GM08714 (cell line): ENCODE measurements around the gene DRD1.

Source experiments
- H3K4me3 ChIP-seq: fragments of 200-500 bp; sonication (Bioruptor generic); 2 replicates; pipeline ENCODE4 v1.5.1; 2014; ENCODE audit warnings: mild to moderate bottlenecking, low read length, inconsistent platforms
- ZNF274 ChIP-seq: IDR thresholded peaks from 2 replicates; pipeline ENCODE4 v1.6.1; 2012; ENCODE audit warnings: mild to moderate bottlenecking, low read depth, low read length

Gene DRD1

DNA sequence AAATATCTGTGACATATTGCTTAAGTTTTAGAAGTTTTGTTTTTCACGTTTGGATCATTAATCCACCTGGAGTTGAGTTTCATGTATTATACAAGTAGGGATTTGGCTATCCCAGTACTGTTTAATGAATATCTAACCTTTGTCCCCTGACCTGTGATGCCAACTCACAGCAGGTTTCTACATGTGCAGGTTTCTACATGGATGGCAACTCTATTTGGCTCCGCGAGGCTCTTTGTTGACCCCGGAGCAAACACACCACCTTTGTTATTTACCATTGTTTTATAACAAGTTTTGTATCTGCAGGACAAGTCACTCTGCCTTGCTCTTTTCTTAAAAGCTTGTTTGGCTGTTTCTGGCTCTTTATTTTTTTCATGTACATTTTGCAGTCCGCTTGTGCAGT lies 33.5 kb upstream of the DRD1 start:
- no peak for TF ChIP-seq ZNF274
- no peak overlapping the region for H3K4me3 ChIP-seq

GRCh38 chr5:175475248-175475647 lies 31.3 kb upstream of the DRD1 start:
- no peak overlapping the region for H3K4me3 ChIP-seq
- TF ChIP-seq ZNF274: no peak

GRCh38 chr5:175472378-175472777 lies 28.4 kb upstream of the DRD1 start:
- H3K4me3 ChIP-seq: no peak overlapping the region
- no peak for TF ChIP-seq ZNF274

DNA sequence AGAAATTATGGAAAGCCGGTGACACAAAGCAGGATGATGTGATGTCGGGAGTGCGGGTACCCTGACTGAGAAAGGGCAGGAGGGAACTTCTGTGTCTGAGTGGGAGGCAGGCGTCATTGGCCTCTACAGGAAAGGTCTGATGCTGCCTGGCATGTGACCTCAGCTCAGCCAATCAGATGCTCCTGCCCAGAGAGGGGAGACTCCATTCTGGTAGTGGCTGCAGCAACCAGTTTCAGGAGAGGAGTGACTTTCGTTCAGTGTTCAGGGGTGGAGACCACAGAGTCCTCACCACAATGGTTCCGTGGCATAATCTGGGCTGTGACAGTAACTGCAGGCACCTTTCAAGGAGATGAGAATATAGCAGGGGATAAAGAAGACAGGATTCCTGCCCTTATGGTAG lies 27.6 kb upstream of the DRD1 start:
- no peak overlapping the region for H3K4me3 ChIP-seq
- no peak for TF ChIP-seq ZNF274

DNA sequence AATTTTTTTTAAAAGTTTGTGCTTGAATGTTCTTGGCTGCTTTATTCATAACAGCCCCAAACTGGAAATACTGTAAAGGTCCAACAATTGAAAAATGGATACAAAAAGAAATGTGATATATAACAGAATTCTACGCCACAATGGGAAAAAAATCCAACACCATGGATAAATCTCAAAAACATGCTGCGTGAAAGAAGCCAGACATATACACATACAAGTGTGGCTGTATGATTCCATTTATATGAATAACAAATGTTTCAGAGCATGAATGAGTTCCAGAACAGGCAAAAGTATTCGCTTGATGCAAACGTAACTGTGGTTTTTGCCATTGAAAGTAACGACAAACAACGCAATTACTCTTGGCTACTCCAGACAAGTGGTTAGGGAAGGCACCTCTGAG lies 27.2 kb upstream of the DRD1 start:
- H3K4me3 ChIP-seq: no peak overlapping the region
- no peak for TF ChIP-seq ZNF274

- TF ChIP-seq ZNF274: no peak
- H3K4me3 ChIP-seq: no peak overlapping the region
Measured at GRCh38 chr5:175470781-175471180, 26.8 kb upstream of the DRD1 start.

DNA sequence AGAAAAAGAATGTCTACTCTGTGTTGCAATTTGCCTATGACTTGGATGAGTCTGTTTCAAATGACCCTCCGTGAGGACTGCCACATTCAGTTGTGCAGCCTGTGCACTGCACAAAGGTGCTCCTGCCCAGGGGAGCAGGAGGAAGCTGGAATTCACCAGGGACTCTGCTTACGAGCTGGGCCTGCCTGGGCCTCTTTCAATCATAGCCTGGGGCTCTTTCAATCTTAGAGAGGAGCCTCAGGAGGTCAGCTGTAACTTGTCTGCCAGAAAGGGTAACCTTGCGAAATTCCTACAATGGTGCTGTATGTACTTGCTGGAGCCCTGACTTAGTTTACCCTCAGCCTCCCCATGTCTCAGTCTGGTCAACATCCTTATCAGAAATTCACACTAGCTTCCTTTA lies 25.9 kb upstream of the DRD1 start:
- H3K4me3 ChIP-seq: no peak overlapping the region
- TF ChIP-seq ZNF274: no peak

DNA sequence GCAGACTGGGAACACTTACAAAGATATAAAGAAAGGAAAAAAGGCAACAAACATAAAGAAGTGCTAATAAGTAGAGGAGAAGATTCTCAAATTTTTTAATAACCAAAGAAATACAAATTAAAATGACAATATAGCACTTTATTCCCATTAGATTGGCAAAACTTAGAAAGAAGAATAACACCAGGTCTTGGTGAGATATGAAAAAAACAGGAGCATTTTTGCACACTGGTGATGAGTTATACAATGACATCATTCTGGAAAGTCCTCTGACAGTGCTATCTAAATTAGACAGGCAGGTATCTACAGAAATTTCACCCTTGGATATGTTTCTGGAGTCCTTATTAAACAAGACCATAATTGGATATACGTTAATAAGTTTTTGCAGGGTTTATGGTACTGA lies 24.9 kb upstream of the DRD1 start:
- H3K4me3 ChIP-seq: no peak overlapping the region
- no peak for TF ChIP-seq ZNF274

DNA sequence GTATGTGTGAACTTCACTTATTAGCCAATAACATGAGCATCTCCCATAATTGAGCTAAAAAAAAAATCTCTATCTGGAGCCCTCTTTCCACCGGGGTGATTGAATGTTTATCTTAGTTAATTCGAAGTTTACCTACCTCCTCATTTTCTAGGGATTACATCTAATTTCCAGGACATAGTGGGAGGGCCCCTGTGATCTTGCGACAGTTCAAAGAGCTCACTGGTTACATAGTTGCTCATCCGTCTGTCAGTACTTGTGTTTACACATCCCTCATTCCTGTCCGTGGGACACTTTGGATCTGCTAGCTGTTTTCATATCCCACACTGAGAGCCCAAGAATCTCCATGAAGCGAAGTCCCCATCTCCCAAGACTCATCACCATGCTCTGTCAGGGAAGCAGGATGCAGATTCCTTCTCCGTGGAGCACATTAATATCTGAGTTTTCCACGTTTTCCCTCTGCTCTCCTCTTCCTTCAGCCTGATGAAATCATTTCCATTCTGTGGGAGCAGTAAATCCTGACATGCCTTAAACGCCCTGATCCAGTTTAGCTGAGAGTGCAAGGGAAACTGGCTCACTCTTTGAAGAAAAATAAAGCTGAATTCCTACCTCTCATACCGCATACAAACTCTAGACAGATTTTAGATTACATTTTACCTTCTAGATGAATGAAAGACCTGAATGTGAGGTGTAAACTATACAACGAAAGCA lies 24.2 kb upstream of the DRD1 start:
- no peak for TF ChIP-seq ZNF274

GRCh38 chr5:175466700-175467318 lies 22.8 kb upstream of the DRD1 start:
- H3K4me3 ChIP-seq: no peak overlapping the region
- no peak for TF ChIP-seq ZNF274

More for the DNA sequence above, 24.2 kb upstream of the DRD1 start:
- H3K4me3 ChIP-seq: no peak overlapping the region

GRCh38 chr5:175465282-175465681 lies 21.3 kb upstream of the DRD1 start:
- H3K4me3 ChIP-seq: no peak overlapping the region
- TF ChIP-seq ZNF274: no peak

DNA sequence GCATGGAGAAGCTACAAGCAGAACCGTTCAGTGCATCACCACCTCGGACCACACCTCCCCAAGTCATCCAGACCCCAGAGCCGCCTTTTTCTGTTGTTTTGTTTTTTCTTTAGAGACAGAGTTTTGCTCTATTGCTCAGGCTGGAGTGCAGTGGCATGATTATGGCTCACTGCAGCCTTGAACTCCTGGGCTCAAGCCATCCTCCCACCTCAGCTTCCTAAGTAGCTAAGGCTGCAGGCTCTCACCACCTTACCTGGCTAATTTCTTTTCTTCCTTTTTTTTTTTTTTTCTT lies 20.9 kb upstream of the DRD1 start:
- no peak overlapping the region for H3K4me3 ChIP-seq
- TF ChIP-seq ZNF274: no peak

DNA sequence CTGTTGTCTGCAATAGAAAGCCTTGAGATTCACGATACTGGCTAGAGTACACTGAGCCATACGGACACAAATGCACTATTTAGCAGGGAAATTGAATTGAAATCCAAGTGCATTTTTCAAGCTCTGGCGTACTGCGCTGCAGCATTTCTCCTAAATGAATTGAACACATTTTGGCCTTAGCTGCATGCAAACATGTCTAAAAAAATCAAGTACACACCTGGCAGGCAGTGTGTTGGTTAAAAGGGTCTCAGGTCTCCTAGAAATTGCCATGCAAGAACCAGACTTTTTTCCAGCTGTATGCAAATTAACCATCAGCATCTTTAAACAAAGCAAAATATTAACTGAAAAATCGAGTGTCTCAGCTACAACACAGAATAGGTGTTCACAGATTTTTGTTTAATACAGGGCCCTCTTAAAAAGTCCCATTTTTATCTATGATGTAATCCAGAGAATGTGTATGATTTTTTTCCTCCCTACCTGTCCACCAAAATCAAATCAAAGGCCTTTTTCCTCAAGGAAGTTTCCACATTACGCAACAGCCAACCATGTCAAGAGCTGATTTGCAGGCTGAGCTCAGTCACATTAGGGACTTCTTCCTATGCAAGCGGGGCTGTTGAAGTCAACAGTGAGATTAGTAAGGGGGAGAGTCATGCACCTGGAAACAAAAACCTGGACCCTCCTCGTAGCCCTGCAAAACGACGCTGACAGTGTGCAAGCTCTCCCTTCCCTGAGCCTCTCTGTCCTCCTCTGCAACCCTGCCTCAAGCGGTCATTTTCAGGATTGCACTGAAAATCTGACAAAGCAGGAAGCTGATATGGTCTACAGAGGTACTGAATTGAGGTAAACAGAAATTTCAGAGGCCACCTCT lies 20.3 kb upstream of the DRD1 start:
- TF ChIP-seq ZNF274: no peak
- H3K4me3 ChIP-seq: no peak overlapping the region

DNA sequence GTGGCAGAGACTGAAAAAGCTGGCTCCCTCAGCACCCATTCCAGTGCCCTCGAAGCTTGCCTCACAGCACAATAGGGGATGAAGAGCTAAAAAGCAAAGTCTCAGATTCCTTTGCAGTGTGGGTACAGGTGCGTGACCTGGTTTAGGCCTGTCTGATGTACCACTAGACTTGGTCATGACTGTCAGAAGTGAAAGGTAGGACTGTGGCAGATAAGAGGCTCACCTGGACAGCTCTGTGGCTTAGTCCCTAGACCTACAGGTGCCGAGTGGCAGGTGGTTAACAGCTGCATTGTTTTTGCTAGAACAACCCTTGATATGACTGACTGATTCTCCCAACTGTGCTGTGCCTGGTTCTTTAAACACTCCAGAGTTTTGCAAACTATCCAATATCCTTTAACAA lies 19.7 kb upstream of the DRD1 start:
- no peak for TF ChIP-seq ZNF274
- H3K4me3 ChIP-seq: no peak overlapping the region

DNA sequence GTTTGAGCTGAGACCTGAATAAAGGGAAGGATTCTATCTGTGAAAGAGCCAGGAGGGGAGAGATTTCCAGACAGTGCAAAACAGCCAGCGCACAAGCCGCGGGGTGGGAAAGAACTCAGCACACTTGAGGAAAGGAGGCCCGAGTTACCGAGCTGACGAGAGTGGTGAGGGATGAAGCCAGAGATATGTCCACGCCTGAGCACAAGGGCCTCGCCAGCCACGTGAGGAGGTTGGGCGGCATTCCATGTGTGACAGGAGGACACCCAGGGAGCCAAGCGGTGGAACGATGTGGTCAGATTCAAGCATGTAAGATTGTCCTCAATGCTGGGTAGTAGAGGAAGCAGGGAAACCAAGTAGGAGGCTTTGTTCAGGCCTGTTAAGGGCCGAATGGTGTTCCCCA lies 17.4 kb upstream of the DRD1 start:
- TF ChIP-seq ZNF274: no peak
- no peak overlapping the region for H3K4me3 ChIP-seq

- no peak overlapping the region for H3K4me3 ChIP-seq
- TF ChIP-seq ZNF274: no peak
Measured at GRCh38 chr5:175460552-175460951, 16.6 kb upstream of the DRD1 start.
